Activated CD8-positive, alpha-beta memory T cell treated with anti-CD3 and anti-CD28 coated beads, Interleukin-2, amount 50 U/mL, for 4 hours (primary cell): Measurements from ENCODE around the gene RNF115.
"Not testable (repeated sequence)": the region's sequence is repeated elsewhere in the genome, so short reads cannot be mapped to it uniquely, and the experiment has no call there.

Source experiments
- DNase-seq: peaks from one replicate; pipeline ENCODE4 v3.0.0-alpha.2; 2020

The RNF115 gene

DNA sequence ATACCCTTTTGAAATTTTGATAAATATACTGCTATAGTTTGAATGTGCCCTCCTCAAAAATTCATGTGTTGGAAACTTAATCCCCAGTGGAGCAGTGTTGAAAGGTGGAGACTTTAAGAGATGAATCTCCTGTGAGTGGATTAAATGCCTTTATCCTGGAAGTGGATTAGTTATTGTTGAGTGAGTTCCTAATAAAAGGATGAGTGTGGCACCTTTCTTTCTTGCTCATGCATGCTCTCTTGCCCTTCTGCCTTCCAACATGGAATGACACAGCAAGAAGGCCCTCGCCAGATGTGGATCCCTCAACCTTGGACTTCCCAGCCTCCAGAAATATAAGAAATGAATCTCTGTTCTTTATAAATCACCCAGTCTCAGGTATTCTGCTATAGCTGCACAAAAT, 52.8 kb downstream of the RNF115 start:
- no peak for DNase-seq

DNA sequence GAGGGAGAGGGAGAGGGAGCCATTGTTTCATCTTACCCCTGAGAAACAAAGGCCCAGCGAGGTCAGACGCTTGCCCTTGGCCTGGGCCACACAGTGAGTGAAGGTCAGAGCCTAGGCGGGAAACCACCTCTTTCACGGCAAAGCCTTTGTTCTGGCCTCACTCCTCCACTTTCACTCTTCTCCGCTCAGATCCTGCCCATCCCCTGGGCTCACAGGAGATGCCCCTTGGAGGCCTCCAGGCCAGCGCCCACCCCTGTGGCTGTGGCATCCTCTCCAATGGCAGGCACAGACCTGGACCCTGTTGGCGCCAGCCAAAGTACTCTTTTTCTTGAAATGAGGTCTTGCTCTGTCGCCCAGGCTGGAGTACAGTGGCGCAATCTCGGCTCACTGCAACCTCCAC, 55.9 kb downstream of the RNF115 start:
- not testable (repeated sequence) for DNase-seq

GRCh38 chr1:145766926-145767325, 57.0 kb downstream of the RNF115 start:
- DNase-seq, result not testable (repeated sequence)

DNA sequence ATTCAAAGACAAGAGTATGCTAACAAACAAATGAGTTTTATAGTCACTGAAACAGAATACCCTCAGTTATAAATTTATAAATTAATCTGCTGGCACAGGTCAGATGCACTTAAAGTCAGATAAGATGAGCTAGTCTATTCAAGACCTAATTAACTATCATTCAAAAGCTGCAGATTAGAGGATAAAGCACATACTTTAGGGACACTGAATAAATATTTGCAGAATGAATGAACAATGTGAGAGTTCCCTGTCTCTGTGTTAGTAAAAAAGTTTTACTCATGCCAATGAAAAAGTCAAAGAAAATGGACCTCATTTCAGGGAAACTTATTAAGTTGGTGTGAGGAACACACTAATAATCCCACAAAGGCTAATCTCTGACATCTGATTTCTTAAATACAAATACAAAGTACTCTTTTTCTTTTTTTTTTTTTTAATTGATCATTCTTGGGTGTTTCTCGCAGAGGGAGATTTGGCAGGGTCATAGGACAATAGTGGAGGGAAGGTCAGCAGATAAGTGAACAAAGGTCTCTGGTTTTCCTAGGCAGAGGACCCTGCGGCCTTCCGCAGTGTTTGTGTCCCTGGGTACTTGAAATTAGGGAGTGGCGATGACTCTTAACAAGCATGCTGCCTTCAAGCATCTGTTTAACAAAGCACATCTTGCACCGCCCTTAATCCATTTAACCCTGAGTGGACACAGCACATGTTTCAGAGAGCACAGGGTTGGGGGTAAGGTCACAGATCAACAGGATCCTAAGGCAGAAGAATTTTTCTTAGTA, 58.1 kb downstream of the RNF115 start:
- not testable (repeated sequence) for DNase-seq

DNA sequence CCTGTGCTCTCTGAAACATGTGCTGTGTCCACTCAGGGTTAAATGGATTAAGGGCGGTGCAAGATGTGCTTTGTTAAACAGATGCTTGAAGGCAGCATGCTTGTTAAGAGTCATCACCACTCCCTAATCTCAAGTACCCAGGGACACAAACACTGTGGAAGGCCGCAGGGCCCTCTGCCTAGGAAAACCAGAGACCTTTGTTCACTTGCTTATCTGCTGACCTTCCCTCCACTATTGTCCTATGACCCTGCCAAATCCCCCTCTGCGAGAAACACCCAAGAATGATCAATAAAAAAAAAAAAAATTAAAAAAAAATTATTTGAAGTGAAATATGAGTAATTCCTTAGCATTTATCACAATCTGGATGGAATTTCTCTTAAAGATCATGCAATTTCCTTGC, 58.8 kb downstream of the RNF115 start:
- not testable (repeated sequence) for DNase-seq

GRCh38 chr1:145764231-145764940, 59.5 kb downstream of the RNF115 start:
- DNase-seq, result not testable (repeated sequence)

DNA sequence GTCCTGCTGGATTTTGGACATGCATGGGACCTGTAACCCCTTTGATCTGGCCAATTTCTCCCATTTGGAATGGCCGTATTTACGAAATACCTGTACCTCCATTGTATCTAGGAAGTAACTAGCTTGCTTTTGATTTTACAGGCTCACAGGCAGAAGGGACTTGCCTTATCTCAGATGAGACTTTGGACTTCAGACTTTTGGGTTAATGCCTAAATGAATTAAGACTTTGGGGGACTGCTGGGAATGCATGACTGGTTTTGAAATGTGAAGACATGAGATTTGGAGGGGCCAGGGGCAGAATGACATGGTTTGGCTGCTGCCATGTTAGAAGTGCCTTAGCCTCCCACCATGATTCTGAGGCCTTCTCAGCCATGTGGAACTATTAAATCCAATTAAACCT, 61.9 kb downstream of the RNF115 start:
- DNase-seq, result not testable (repeated sequence)

DNA sequence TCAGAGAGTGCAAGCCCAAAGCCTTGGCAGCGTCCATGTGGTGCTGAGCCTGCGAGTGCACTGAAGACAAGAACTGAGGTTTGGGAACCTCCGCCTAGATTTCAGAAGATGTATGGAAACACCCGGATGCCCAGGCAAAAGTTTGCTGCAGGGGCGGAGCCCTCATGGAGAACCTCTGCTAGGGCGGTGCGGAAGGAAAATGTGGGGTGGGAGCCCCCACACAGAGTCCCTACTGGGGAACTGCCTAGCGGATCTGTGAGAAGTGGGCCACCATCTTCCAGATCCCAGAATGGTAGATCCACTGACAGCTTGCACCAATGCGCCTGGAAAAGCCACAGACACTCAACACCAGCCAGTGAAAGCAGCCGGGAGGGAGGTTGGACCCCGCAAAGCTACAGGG, 62.4 kb downstream of the RNF115 start:
- DNase-seq, result not testable (repeated sequence)

GRCh38 chr1:145760395-145760949, 63.4 kb downstream of the RNF115 start:
- DNase-seq, result not testable (repeated sequence)

GRCh38 chr1:145759721-145760120, 64.2 kb downstream of the RNF115 start:
- no peak for DNase-seq

DNA sequence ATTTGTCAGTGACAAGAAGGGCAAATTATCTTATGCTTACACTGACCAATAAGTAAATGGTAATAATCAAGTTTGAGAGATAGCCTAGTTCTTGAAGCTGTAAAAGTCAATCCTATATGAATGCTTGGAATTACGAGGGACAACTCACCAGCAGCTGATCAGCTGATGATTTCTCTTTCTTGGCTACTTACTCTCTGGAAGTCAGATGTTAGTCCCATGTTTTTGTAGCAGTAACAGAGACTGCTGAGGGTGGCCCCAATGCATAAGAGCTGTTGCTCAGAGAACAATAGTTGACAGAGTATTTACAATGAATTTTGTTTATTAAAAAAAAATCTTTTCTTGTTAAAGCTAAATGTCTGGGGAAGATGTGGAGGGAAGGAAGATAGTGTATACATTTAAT, 65.3 kb downstream of the RNF115 start:
- no peak for DNase-seq

DNA sequence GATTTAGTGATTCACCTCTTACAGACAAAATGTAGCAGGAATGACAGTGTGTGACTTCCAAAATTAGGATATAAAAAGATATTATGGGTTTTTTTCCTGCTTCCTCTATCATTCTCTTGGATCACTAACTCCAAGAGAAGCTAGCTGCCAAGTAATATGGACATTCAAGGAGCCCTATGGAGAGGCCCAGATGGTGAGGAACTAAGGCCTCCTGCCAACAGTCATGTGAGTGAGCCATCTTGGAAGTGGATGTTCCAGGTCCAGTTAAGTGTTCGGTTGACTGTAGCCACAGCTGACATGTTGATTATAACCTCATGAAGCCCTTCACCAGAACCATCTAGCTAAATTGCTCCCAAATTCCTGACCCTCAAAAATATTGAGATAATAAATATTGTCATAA, 65.8 kb downstream of the RNF115 start:
- DNase-seq, result no peak

DNA sequence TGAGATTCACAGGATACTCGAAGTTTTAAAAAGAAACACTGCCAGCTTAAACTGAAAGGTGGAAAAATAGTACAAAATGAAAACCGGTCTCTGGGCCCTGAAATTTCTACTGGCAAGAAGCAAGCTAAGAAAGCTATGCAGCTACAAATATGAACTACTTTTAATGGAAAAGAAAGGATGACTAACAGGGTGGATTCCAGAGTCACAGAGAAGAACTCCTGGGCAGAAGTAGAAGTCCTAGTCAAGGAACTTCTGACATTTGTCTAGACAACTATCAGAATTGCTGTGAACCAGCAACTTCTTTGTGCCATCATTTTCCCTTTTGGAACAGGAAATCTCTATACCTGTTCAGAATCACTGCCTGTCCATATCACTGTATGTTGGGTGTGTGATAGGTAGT, 66.5 kb downstream of the RNF115 start:
- DNase-seq, result no peak

- no peak for DNase-seq
These were observed 72.3 kb downstream of the RNF115 start for GRCh38 chr1:145751491-145752037.

DNA sequence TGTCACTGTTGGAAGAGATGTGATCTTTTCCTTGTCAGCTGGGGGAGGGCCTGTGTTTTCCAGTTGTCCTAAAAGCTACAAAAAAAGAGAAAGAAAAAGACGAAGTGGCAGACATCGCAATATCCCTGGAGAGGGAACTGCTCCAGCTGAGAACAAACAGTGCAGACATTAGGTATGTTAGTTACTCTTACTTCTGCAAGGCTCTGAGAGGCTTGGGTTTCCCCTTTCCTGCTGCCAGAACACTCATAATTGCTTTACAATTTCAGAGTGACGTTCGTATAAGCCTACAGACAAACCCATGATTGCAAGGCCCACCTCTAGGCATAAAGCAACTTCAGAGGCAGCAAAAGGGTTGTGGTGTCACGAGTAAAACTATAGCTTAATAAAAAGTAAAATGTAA, 73.5 kb downstream of the RNF115 start:
- no peak for DNase-seq

GRCh38 chr1:145747398-145748247, 76.3 kb downstream of the RNF115 start:
- DNase-seq, result no peak

GRCh38 chr1:145740269-145740668, 83.6 kb downstream of the RNF115 start:
- no peak for DNase-seq

GRCh38 chr1:145736191-145736590, 87.7 kb downstream of the RNF115 start:
- no peak for DNase-seq

DNA sequence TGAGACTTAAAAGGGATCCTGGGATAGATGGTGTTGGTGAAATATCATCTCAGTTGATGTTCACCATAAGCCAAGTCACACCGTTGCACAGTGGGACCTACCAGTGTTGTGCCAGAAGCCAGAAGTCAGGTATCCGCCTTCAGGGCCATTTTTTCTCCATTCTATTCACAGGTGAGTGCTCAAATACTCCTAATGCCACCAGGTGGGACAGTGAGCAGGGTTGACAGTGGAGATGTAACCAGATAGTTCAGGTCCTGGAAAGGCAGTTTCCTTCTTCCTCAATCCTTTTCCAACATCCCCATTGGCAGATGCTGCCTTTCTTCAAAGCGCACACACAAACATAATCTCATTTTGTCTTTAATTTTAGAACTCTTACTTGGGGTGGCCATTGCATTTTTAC, 93.0 kb downstream of the RNF115 start:
- no peak for DNase-seq

DNA sequence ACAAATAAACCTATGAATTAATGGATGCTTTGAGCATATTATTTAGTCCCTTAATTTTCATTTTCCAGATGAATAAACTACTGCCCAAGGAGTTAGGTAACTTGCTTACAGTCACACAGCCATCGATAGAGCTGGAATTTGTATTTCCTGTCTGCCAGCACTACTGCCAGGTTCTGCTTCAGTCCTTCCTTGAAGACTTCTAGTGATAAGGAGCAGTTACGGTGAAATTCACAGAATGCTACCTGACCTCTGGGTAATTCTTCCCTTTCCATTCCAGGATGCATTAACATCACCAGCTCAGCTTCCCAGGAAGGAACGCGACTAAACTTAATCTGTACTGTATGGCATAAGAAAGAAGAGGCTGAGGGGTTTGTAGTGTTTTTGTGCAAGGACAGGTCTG, 93.4 kb downstream of the RNF115 start:
- DNase-seq, result no peak

- no peak for DNase-seq
These were observed 94.0 kb downstream of the RNF115 start for GRCh38 chr1:145729666-145730436.

GRCh38 chr1:145729196-145729595, 94.7 kb downstream of the RNF115 start:
- DNase-seq, result no peak
